Measurements from ENCODE around the gene DNASE1L1. TPM values are rescaled to one million over a fixed set of nuclear protein-coding genes. Genes with fewer than 3 reads are reported as not detected.

Gene DNASE1L1
- polyA plus RNA-seq (2012; rRNA removed) = 18.2 and 22.5 TPM in 2 replicates
- 13.3 and 17.5 TPM in 2 replicates for polyA plus RNA-seq (2012; cell fraction: cytosol; rRNA removed)
- 30.6 and 31.9 TPM in 2 replicates for polyA plus RNA-seq (2012; cell fraction: nucleus; rRNA removed)

- Histone ChIP-seq H2AFZ (ENCODE audit: low read depth) (peak within 1 kb of the TSS; percentile 30; the same call in 1 of the 2 replicates), H3K27ac (ENCODE audit: low read depth in 2 of 2, low read length in 1 of 2) (peak within 1 kb of the TSS in 1 of 2 experiments; percentile 79; a peak in 3 of 4 replicates), H3K9me3 (no peaks in the 10 kb centered on the region), H3F3A (replicated peaks; ENCODE audit: insufficient read depth) (no peaks in the 10 kb centered on the region), H3K9me2 (no peaks in the 10 kb centered on the region), H3K9ac (peak within 1 kb of the TSS; percentile 67), H3K27me3 (ENCODE audit: insufficient read depth) (no peaks in the 10 kb centered on the region; the same call in 1 of the 2 replicates), H4K20me1 (ENCODE audit: insufficient read depth) (no peaks in the 10 kb centered on the region), H3K36me3 (replicated peaks in 1 of 2; ENCODE audit: control insufficient read depth in 1 of 2, insufficient read depth in 2 of 2, low read length in 1 of 2) (no peaks in the 10 kb centered on the region), H3K4me1 (ENCODE audit: control insufficient read depth in 1 of 2, insufficient read depth in 2 of 2, low read depth in 1 of 2, low read length in 1 of 2) (peaks cover 4 to 9% of the 10 kb centered on the region in 2 experiments; a peak in 1 of 4 replicates), H3K79me2 (ENCODE audit: insufficient read depth) (peaks cover 23% of the 10 kb centered on the region), H3K4me2 (peak within 1 kb of the TSS; percentile 91), H3K4me3 (ENCODE audit: low read depth in 2 of 2, low read length in 1 of 2) (peak within 1 kb of the TSS; percentile 38 to 60; a peak in 3 of 4 replicates)
- CTCF ChIA-PET = interaction anchor here (1.0 to 1.3 kb wide), 3 partner anchors 9 to 20 kb away, joined by 3 to 4 read pairs (median 4); partner anchors contain the start of gene RPL10
- 31% methylated on average over 13 of the region's 26 CpGs for WGBS (ENCODE audit: low lambda C conversion rate)
- no peak for DNase-seq
- POLR2A ChIA-PET = interaction anchor here (0.8 to 5.0 kb wide), 2 partner anchors 9 to 11 kb away, joined by 4 to 25 read pairs; partner anchors contain the start of gene RPL10
- TF ChIP-seq JUND (IDR thresholded peaks at IDR 0.05) = peak; percentile 72
- TF ChIP-seq GABPA (IDR thresholded peaks at IDR 0.05; ENCODE audit: low read depth) = peak; percentile 25; the same call in 1 of the 2 replicates
- no peak for TF ChIP-seq MAX (IDR thresholded peaks at IDR 0.05; ENCODE audit: low read depth)
- TF ChIP-seq FOSL2 (IDR thresholded peaks at IDR 0.05; ENCODE audit: borderline replicate concordance, low read depth) = peak; percentile 81
- no peak for TF ChIP-seq ZBTB33 (IDR thresholded peaks at IDR 0.05; ENCODE audit: borderline replicate concordance, low read depth)
- TF ChIP-seq PBX3 (IDR thresholded peaks at IDR 0.05) = peak; percentile 38; the same call in 1 of the 2 replicates
- TF ChIP-seq RFX5 (IDR thresholded peaks at IDR 0.05; ENCODE audit: low read length) = peak; percentile 29; the same call in 1 of the 2 replicates
Measured at GRCh38 chrX:154409222-154409871, at the start of gene DNASE1L1. DNASE1L1 (minus strand) TSS chrX:154409254; CDS start chrX:154405568, 3,686 bp downstream.

GRCh38 chrX:154458116-154458953, 49.3 kb upstream of the DNASE1L1 start, which contains the start of gene PLXNA3:
PLXNA3 (plus strand) TSS chrX:154458281; CDS start chrX:154460184, 1,903 bp downstream.
- Histone ChIP-seq H3K4me1 (ENCODE audit: control insufficient read depth in 1 of 2, insufficient read depth in 2 of 2, low read depth in 1 of 2, low read length in 1 of 2) (peaks cover 0 to 12% of the 10 kb centered on the region in 2 experiments; a peak in 1 of 4 replicates), H3K9ac (peak within 1 kb of the TSS; percentile 68), H3K27ac (ENCODE audit: low read depth in 2 of 2, low read length in 1 of 2) (peak within 1 kb of the TSS in 1 of 2 experiments; percentile 47; a peak in 1 of 4 replicates), H3K79me2 (ENCODE audit: insufficient read depth) (peaks cover 35% of the 10 kb centered on the region), H3K9me2 (no peaks in the 10 kb centered on the region), H3K27me3 (ENCODE audit: insufficient read depth) (no peaks in the 10 kb centered on the region), H2AFZ (ENCODE audit: low read depth) (0 out of 2 replicates have a peak within 1 kb of the TSS, but pooled peaks have one; percentile 35), H3K9me3 (no peaks in the 10 kb centered on the region), H3F3A (replicated peaks; ENCODE audit: insufficient read depth) (peaks cover 4% of the 10 kb centered on the region), H3K4me3 (ENCODE audit: low read depth in 2 of 2, low read length in 1 of 2) (peak within 1 kb of the TSS; percentile 66 to 67), H3K36me3 (replicated peaks in 1 of 2; ENCODE audit: control insufficient read depth in 1 of 2, insufficient read depth in 2 of 2, low read length in 1 of 2) (peaks cover 0 to 8% of the 10 kb centered on the region in 2 experiments), H3K4me2 (peak within 1 kb of the TSS; percentile 82), H4K20me1 (ENCODE audit: insufficient read depth) (peaks cover 36% of the 10 kb centered on the region)
- peak; percentile 86 for DNase-seq
- POLR2A ChIA-PET = interaction anchor here (0.8 to 2.1 kb wide), 4 partner anchors 18 to 74 kb away, joined by 3 to 8 read pairs (median 4); partner anchors contain the start of genes LAGE3 and UBL4A
- 5% methylated on average over 4 of the region's 88 CpGs for WGBS (ENCODE audit: low lambda C conversion rate)
- CTCF ChIA-PET = interaction anchor here (0.9 to 1.0 kb wide), 2 partner anchors 29 to 69 kb away, joined by 4 to 6 read pairs; partner anchors contain the start of gene UBL4A
- TF ChIP-seq REST (IDR thresholded peaks at IDR 0.05; ENCODE audit: low read depth, low read length) = no peak
- peak; percentile 56; the same call in 1 of the 2 replicates for TF ChIP-seq TAF1 (IDR thresholded peaks at IDR 0.05; ENCODE audit: borderline replicate concordance, low read depth, low read length)
- TF ChIP-seq POLR2AphosphoS5 (IDR thresholded peaks at IDR 0.05; ENCODE audit: low read depth, low read length) = peak; percentile 61; the same call in 1 of the 2 replicates
- TF ChIP-seq PBX3 (IDR thresholded peaks at IDR 0.05) = no peak

Measured in SK-N-SH (cell line).